PC-9 (cell line): ENCODE data around the gene LMF1.

ENCODE experiments used
- EZH2 ChIP-seq: fragments of 200-600 bp; sonication (generic); IDR thresholded peaks from 2 replicates; pipeline ENCODE4 v1.8.0; 2017; ENCODE audit warnings: antibody characterized with exemption, low read depth
- TF ChIP-seq, protein P1 (sequence below): fragments of 200-600 bp; sonication (generic); conservative IDR thresholded peaks from 2 replicates; pipeline ENCODE4 v1.6.1; 2017; ENCODE audit warnings: mixed run types, antibody characterized with exemption, mild to moderate bottlenecking, moderate library complexity

DNA sequence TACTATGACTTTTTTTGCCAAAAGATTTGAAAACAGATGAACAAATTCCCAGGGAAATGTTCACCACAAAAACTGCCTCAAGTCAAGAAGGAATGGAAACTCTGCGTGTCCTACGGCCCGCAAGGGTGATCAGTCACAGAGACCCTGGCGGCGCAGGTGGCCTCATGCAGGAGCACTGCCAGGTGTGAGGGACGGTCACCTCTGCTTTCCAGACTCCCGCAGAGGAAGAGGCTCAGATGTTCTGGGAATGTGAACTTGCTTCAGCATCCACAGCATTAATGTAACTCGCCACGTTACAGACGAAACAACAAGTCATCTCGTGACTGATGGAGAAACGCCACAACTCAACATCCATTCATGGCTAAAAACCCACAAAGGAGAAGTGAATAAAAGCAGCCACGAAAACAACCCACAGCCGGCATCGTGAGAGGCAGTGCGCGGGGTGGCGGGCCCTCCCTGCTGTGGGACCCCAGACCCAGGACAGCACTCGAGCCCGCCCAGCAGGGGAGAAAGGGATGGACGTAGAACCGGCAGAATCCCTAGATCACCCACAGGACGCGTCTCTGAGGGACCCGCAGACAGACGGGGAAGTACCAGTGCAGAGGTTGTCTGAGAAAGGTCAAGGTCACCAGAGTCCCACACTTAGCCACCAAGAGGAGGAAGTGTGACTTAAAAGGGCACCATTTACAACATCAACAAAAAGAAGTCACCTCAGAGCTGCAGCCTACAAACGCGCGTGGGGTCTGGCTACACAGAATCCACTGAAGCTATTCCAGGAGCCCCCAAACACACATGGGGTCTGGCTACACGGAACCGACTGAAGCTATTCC is 93.3 kb downstream of the LMF1 start:
- TF ChIP-seq, protein P1, sequence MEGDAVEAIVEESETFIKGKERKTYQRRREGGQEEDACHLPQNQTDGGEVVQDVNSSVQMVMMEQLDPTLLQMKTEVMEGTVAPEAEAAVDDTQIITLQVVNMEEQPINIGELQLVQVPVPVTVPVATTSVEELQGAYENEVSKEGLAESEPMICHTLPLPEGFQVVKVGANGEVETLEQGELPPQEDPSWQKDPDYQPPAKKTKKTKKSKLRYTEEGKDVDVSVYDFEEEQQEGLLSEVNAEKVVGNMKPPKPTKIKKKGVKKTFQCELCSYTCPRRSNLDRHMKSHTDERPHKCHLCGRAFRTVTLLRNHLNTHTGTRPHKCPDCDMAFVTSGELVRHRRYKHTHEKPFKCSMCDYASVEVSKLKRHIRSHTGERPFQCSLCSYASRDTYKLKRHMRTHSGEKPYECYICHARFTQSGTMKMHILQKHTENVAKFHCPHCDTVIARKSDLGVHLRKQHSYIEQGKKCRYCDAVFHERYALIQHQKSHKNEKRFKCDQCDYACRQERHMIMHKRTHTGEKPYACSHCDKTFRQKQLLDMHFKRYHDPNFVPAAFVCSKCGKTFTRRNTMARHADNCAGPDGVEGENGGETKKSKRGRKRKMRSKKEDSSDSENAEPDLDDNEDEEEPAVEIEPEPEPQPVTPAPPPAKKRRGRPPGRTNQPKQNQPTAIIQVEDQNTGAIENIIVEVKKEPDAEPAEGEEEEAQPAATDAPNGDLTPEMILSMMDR = no peak
- no peak for TF ChIP-seq EZH2
